A549 (cell line): ENCODE data around the gene ACAN.

ENCODE experiments used
- CEBPB ChIP-seq, 2 experiments: fragments of >200 bp in 1 of 2; sonication (Bioruptor Twin) in 1 of 2; formaldehyde crosslinking in 1 of 2; IDR thresholded peaks; 2 replicates each; pipeline ENCODE4 v1.6.1; 2012 to 2016
- CTCF ChIP-seq: fragments of >200 bp; sonication (Bioruptor Twin); formaldehyde crosslinking; IDR thresholded peaks from 3 replicates; pipeline ENCODE4 v1.5.1; 2016
- ESRRA ChIP-seq: fragments of 150-350 bp; IDR thresholded peaks from 2 replicates; pipeline ENCODE4 v1.6.1; 2014; ENCODE audit warnings: mild to moderate bottlenecking, low read length, borderline replicate concordance
- HDAC2 ChIP-seq: fragments of 200-600 bp; sonication (generic); IDR thresholded peaks from 2 replicates; pipeline ENCODE4 v1.6.1; 2016
- HMGXB4 ChIP-seq: fragments of 250-450 bp; sonication (Bioruptor Pico); IDR thresholded peaks from 2 replicates; pipeline ENCODE4 v1.5.0; 2021; ENCODE audit warnings: mild to moderate bottlenecking, moderate library complexity, borderline replicate concordance
- MAX ChIP-seq: IDR thresholded peaks from 2 replicates; pipeline ENCODE4 v1.6.1; 2012
- PBX3 ChIP-seq: IDR thresholded peaks from 2 replicates; pipeline ENCODE4 v1.6.1; 2012
- POLR2A ChIP-seq: IDR thresholded peaks from 2 replicates; pipeline ENCODE4 v1.6.1; 2012; ENCODE audit warnings: mild to moderate bottlenecking, low read length
- POLR2AphosphoS2 ChIP-seq: conservative IDR thresholded peaks from 2 replicates; pipeline ENCODE4 v1.6.1; 2012; ENCODE audit warnings: low read length, improper control_type of control experiment, inconsistent platforms
- RCOR1 ChIP-seq: fragments of 150-350 bp; IDR thresholded peaks from 2 replicates; pipeline ENCODE4 v1.6.1; 2014; ENCODE audit warnings: antibody characterized with exemption, low read length, low read depth
- ZFP36 ChIP-seq: fragments of 450-650 bp; IDR thresholded peaks from 2 replicates; pipeline ENCODE4 v1.6.1; 2014; ENCODE audit warnings: borderline replicate concordance; ENCODE audit not compliant: partially characterized antibody

GRCh38 chr15:88802250-88802990, 816 bp upstream of the ACAN start:
- TF ChIP-seq CTCF (no peak), POLR2A (no peak), CEBPB (IDR thresholded peaks at IDR 0.05) (no peak), ZFP36 (no peak), HMGXB4 (CRISPR knock-in tag) (no peak), POLR2AphosphoS2 (no peak), MAX (no peak), RCOR1 (no peak), PBX3 (no peak), HDAC2 (no peak), ESRRA (no peak)
